ENCODE results near the gene PNPLA6. TPM values are rescaled to one million over a fixed set of nuclear protein-coding genes. Genes with fewer than 3 reads are reported as not detected.
A peak's percentile ranks its signal among the peaks of the same experiment; 100 is the strongest.

The PNPLA6 gene
- total RNA-seq, 6 experiments from 2014 or later, result 38.7 to 61.8 (median 46.5) TPM

GRCh38 chr19:7552781-7553180 lies 17.3 kb downstream of the PNPLA6 start:
- intact Hi-C loops (cut with DNase I), result no loop called here
- no peak for DNase-seq
- Histone ChIP-seq H3K9me3 (no peaks in the 10 kb centered on the region), H3K36me3 (peaks cover 0 to 26% (median 7%) of the 10 kb centered on the region in 4 donors), H3K27ac (no peak overlapping the region), H3K4me1 (no peaks in the 10 kb centered on the region), H3K4me3 (no peak overlapping the region), H3K27me3 (no peaks in the 10 kb centered on the region)
- ATAC-seq, result no peak
- 44% methylated on average over 2 of the region's 2 CpGs for WGBS (ENCODE audit: insufficient coverage, low coverage, low lambda C conversion rate, missing lambda C conversion rate)
- TF ChIP-seq CTCF (IDR thresholded peaks at IDR 0.05) (no peak), POLR2A (IDR thresholded peaks at IDR 0.05) (no peak)

GRCh38 chr19:7554565-7554964 lies 19.0 kb downstream of the PNPLA6 start:
- Histone ChIP-seq H3K9me3 (no peaks in the 10 kb centered on the region), H3K4me3 (no peak overlapping the region), H3K27me3 (no peaks in the 10 kb centered on the region), H3K4me1 (no peaks in the 10 kb centered on the region), H3K27ac (no peak overlapping the region), H3K36me3 (peaks cover 0 to 42% (median 11%) of the 10 kb centered on the region in 4 donors)
- no CpG with 5 or more reads among the region's 28 CpGs for WGBS (ENCODE audit: insufficient coverage, low coverage, low lambda C conversion rate, missing lambda C conversion rate)
- TF ChIP-seq POLR2A (IDR thresholded peaks at IDR 0.05) (no peak), CTCF (IDR thresholded peaks at IDR 0.05) (no peak)
- ATAC-seq (no peak), DNase-seq (no peak)
- intact Hi-C loops (cut with DNase I), result no loop called here

GRCh38 chr19:7554990-7555864 lies 19.7 kb downstream of the PNPLA6 start:
- Histone ChIP-seq H3K36me3 (peaks cover 0 to 42% (median 10%) of the 10 kb centered on the region in 4 donors), H3K27ac (no peak overlapping the region), H3K4me1 (no peaks in the 10 kb centered on the region), H3K9me3 (no peaks in the 10 kb centered on the region), H3K27me3 (no peaks in the 10 kb centered on the region), H3K4me3 (no peak overlapping the region)
- intact Hi-C loops (cut with DNase I), result no loop called here
- DNase-seq (peak in 2 of 3 donors; percentile 54 to 56), ATAC-seq (no peak)
- WGBS (ENCODE audit: insufficient coverage, low coverage, low lambda C conversion rate, missing lambda C conversion rate), result 81% methylated on average over 22 of the region's 62 CpGs
- no peak for TF ChIP-seq POLR2A (IDR thresholded peaks at IDR 0.05)
- no peak for TF ChIP-seq CTCF (IDR thresholded peaks at IDR 0.05)

GRCh38 chr19:7556696-7557315 lies 21.3 kb downstream of the PNPLA6 start:
- H3K9me3 ChIP-seq, result no peaks in the 10 kb centered on the region
- DNase-seq (no peak), ATAC-seq (no peak)
- WGBS (ENCODE audit: insufficient coverage, low coverage, low lambda C conversion rate, missing lambda C conversion rate), result 100% methylated on average over 16 of the region's 54 CpGs
- TF ChIP-seq CTCF (IDR thresholded peaks at IDR 0.05) (no peak), POLR2A (IDR thresholded peaks at IDR 0.05) (no peak)
- peaks cover 0 to 43% (median 6%) of the 10 kb centered on the region in 4 donors for H3K36me3 ChIP-seq
- no peaks in the 10 kb centered on the region for H3K27me3 ChIP-seq
- intact Hi-C loops (cut with DNase I), result no loop called here
- no peak overlapping the region for H3K27ac ChIP-seq
- H3K4me1 ChIP-seq, result no peaks in the 10 kb centered on the region
- H3K4me3 ChIP-seq, result no peak overlapping the region

All from right lobe of liver (tissue), 6 donors.